HepG2 (cell line): ENCODE results near the gene NDUFS1. TPM values are rescaled to one million over a fixed set of nuclear protein-coding genes. Genes with fewer than 3 reads are reported as not detected.

Source experiments
- CSRNP2 ChIP-seq: sonication (generic); formaldehyde crosslinking; conservative IDR thresholded peaks from 2 replicates; pipeline ENCODE4 v1.8.0; 2022; ENCODE audit warnings: low read depth, missing genetic modification reagents
- DNMT1 ChIP-seq: sonication (generic); formaldehyde crosslinking; IDR thresholded peaks from 2 replicates; pipeline ENCODE4 v1.5.1; 2020; ENCODE audit warnings: mild to moderate bottlenecking, missing genetic modification reagents
- GABPA ChIP-seq, 2 experiments: IDR thresholded peaks; 2 replicates each; pipeline ENCODE4 v1.6.1; 2011 to 2016; ENCODE audit warnings: low read depth in 2 of 2, low read length in 1 of 2, missing biosample characterization in 1 of 2, missing genetic modification characterization in 1 of 2
- HMGXB4 ChIP-seq, 2 experiments: sonication (generic) in 1 of 2; formaldehyde crosslinking in 1 of 2; IDR thresholded peaks; 2 replicates each; pipeline versions ENCODE4 v1.4.0 to v1.6.1; 2018 to 2020; ENCODE audit warnings: missing genetic modification reagents in 2 of 2, borderline replicate concordance in 1 of 2, low read depth in 1 of 2, mild to moderate bottlenecking in 1 of 2, missing biosample characterization in 1 of 2
- HNRNPL ChIP-seq: fragments of 200-400 bp; formaldehyde crosslinking; IDR thresholded peaks from 2 replicates; pipeline ENCODE4 v1.6.1; 2017; ENCODE audit warnings: mild to moderate bottlenecking, low read depth, low read length
- MXI1 ChIP-seq: IDR thresholded peaks from 3 replicates; pipeline ENCODE4 v1.6.1; 2012; ENCODE audit warnings: low read depth, low read length, inconsistent platforms, borderline replicate concordance
- PRDM10 ChIP-seq: sonication (generic); formaldehyde crosslinking; IDR thresholded peaks from 2 replicates; pipeline ENCODE4 v1.4.0; 2020; ENCODE audit warnings: low read depth, missing genetic modification reagents
- RBAK ChIP-seq: sonication (generic); formaldehyde crosslinking; IDR thresholded peaks from 2 replicates; pipeline ENCODE4 v1.5.1; 2020; ENCODE audit warnings: mild to moderate bottlenecking, missing genetic modification reagents
- SETDB1 ChIP-seq: sonication (generic); formaldehyde crosslinking; IDR thresholded peaks from 2 replicates; pipeline ENCODE4 v1.5.1; 2020; ENCODE audit warnings: missing genetic modification reagents, mild to moderate bottlenecking, borderline replicate concordance
- ZFP90 ChIP-seq: sonication (generic); formaldehyde crosslinking; IDR thresholded peaks from 2 replicates; pipeline ENCODE4 v1.8.0; 2022; ENCODE audit warnings: missing genetic modification reagents, mild to moderate bottlenecking, inconsistent platforms, borderline replicate concordance
- ZFYVE20 ChIP-seq: sonication (generic); formaldehyde crosslinking; IDR thresholded peaks from 2 replicates; pipeline ENCODE4 v1.8.0; 2023; ENCODE audit warnings: low read depth, mild to moderate bottlenecking, moderate library complexity, missing genetic modification reagents, borderline replicate concordance
- ZMAT5 ChIP-seq: sonication (generic); formaldehyde crosslinking; IDR thresholded peaks from 2 replicates; pipeline ENCODE4 v1.5.0; 2020; ENCODE audit warnings: mild to moderate bottlenecking, low read depth, missing genetic modification reagents, borderline replicate concordance
- ZNF317 ChIP-seq: sonication (generic); formaldehyde crosslinking; IDR thresholded peaks from 2 replicates; pipeline ENCODE4 v1.5.0; 2020; ENCODE audit warnings: mild to moderate bottlenecking, missing genetic modification reagents
- ZNF414 ChIP-seq: sonication (generic); formaldehyde crosslinking; IDR thresholded peaks from 2 replicates; pipeline ENCODE4 v1.5.0; 2020; ENCODE audit warnings: missing genetic modification reagents
- ZNF652 ChIP-seq: IDR thresholded peaks from 2 replicates; pipeline ENCODE4 v1.6.1; 2016; ENCODE audit warnings: low read depth, borderline replicate concordance
- ZNF788 ChIP-seq: sonication (generic); formaldehyde crosslinking; IDR thresholded peaks from 2 replicates; pipeline ENCODE4 v1.5.0; 2020; ENCODE audit warnings: mild to moderate bottlenecking, missing genetic modification reagents, borderline replicate concordance
- ZNF83 ChIP-seq: sonication (generic); formaldehyde crosslinking; IDR thresholded peaks from 2 replicates; pipeline ENCODE4 v1.4.0; 2020; ENCODE audit warnings: missing genetic modification reagents, mild to moderate bottlenecking, borderline replicate concordance
- ZNF878 ChIP-seq: sonication (generic); formaldehyde crosslinking; IDR thresholded peaks from 2 replicates; pipeline ENCODE4 v1.8.1; 2023; ENCODE audit warnings: mild to moderate bottlenecking, missing genetic modification reagents, moderate library complexity
- ZSCAN20 ChIP-seq: sonication (generic); formaldehyde crosslinking; IDR thresholded peaks from 2 replicates; pipeline ENCODE4 v1.4.0; 2020; ENCODE audit warnings: missing genetic modification reagents, mild to moderate bottlenecking, borderline replicate concordance
- polyA plus RNA-seq, 8 experiments: library from polyadenylated mRNA; depleted of rRNA in 3 of 8; stranded (reverse) in 7 of 8; unstranded in 1 of 8; fragments of >200 nt; fragmentation: Illumina TruSeq in 4 of 8; extraction: Trizol in 4 of 8; gene quantifications; 2 replicates each; pipeline versions ENCODE4 v1.2.1 to v1.2.3, GENCODE V29; 2011 to 2016; ENCODE audit warnings: low read depth in 4 of 8, missing spikeins in 1 of 8, mixed read lengths in 1 of 8; ENCODE audit not compliant: insufficient read depth in 1 of 8
- total RNA-seq, 5 experiments: library from RNA; depleted of rRNA; stranded (reverse); fragments of >200 nt; fragmentation: Illumina TruSeq; extraction: Trizol; gene quantifications; 2 replicates each; pipeline ENCODE4 v1.2.3, GENCODE V29; 2016; ENCODE audit warnings: low read depth in 1 of 5

NDUFS1 gene
- total and polyA plus RNA-seq, 2 of the 13 experiments (the other 11 are each of a cell fraction or from before 2014, with no cell fraction given), result 139 to 242 TPM

GRCh38 chr2:206084870-206085741, 74.1 kb downstream of the NDUFS1 start (continued):
- no peak for TF ChIP-seq PRDM10
- TF ChIP-seq SETDB1 (CRISPR knock-in tag), result no peak
- TF ChIP-seq ZNF414, result no peak
- TF ChIP-seq MXI1, result no peak
- no peak for TF ChIP-seq GABPA (IDR thresholded peaks at IDR 0.05; ENCODE audit: low read depth, low read length)
- no peak for TF ChIP-seq GABPA (CRISPR knock-in tag; IDR thresholded peaks at IDR 0.05; ENCODE audit: low read depth)
- TF ChIP-seq ZNF878 (CRISPR knock-in tag), result no peak
- TF ChIP-seq DNMT1 (CRISPR knock-in tag), result no peak
- TF ChIP-seq RBAK, result no peak
- no peak for TF ChIP-seq ZFYVE20 (CRISPR knock-in tag)
- no peak for TF ChIP-seq ZNF317 (CRISPR knock-in tag)
- no peak for TF ChIP-seq ZNF83 (CRISPR knock-in tag)
- no peak for TF ChIP-seq ZNF652 (CRISPR knock-in tag)
- TF ChIP-seq ZFP90 (CRISPR knock-in tag), result no peak
- no peak for TF ChIP-seq ZSCAN20 (CRISPR knock-in tag)
- TF ChIP-seq HNRNPL, result no peak
- peak in 1 of 2 experiments; percentile 67; a peak in 1 of 4 replicates for TF ChIP-seq HMGXB4 (CRISPR knock-in tag; IDR thresholded peaks at IDR 0.05; ENCODE audit: borderline replicate concordance in 1 of 2, low read depth in 1 of 2)
- no peak for TF ChIP-seq ZMAT5 (CRISPR knock-in tag)
- TF ChIP-seq CSRNP2 (CRISPR knock-in tag), result no peak
- no peak for TF ChIP-seq ZNF788 (CRISPR knock-in tag)
